RWPE1 (cell line): Measurements from ENCODE around the gene CAPN1.
"Not testable (repeated sequence)": the region's sequence is repeated elsewhere in the genome, so short reads cannot be mapped to it uniquely, and the experiment has no call there.

Source experiments
- CTCF ChIA-PET: fragments of 350-600 bp; sonication (Branson Sonifier 250); formaldehyde crosslinking; extraction: SDS; loops from one replicate; lab custom pipeline; 2021; lab: Yijun Ruan, JAX
- POLR2A ChIA-PET: fragments of 400-600 bp; formaldehyde crosslinking; extraction: SDS; loops from one replicate; lab custom pipeline; 2020; ENCODE audit warnings: antibody characterized with exemption; ENCODE audit not compliant: low non-redundant PET; lab: Yijun Ruan, JAX
- DNase-seq: peaks from one replicate; pipeline ENCODE4 v3.0.0; 2012; ENCODE audit warnings: low spot score
- H3K27ac ChIP-seq: fragments of 450-650 bp; 2 replicates; pipeline ENCODE4 v1.5.1; 2017
- CTCF ChIP-seq: fragments of 450-650 bp; conservative IDR thresholded peaks from 2 replicates; pipeline ENCODE4 v1.5.1; 2017; ENCODE audit warnings: low read depth, mild to moderate bottlenecking

The CAPN1 gene

DNA sequence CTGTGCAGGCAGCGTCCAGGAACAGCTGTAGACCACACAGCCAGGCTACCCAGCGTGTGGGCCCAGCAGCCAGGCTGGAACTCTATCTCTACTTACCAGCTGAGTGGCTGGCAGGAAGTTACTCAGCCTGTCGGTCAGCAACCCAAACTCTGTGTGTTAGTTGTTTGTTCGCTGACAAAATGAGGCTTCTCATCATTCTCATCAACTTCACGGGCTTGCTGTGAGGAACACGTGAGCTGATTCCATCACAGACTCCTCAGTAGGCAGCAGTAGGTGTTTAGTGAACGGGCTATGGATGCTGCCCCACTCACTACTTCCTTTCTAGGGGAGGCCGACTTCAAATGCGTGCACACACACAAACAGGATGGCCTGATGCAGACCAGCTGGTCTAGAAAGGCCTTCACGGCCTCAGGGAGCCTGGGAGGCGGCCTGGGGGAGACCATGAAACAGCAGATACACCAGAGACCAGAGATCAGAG, 12.5 kb upstream of the CAPN1 start:
- TF ChIP-seq CTCF = no peak
- DNase-seq = no peak
- peak overlapping the region; percentile 31 for H3K27ac ChIP-seq
- CTCF ChIA-PET = no interaction called here
- POLR2A ChIA-PET = interaction anchor here (0.5 kb wide), 1 partner anchor 22 kb away, joined by 4 read pairs; no protein-coding TSS in a partner anchor

GRCh38 chr11:65170058-65170534, 11.6 kb upstream of the CAPN1 start, which contains the start of gene SPDYC:
TSS of gene SPDYC (plus strand) at chr11:65170233. CDS start at chr11:65171358, 1,125 bp downstream.
- no peak for DNase-seq
- ChIA-PET CTCF (no interaction called here), POLR2A (no interaction called here)
- TF ChIP-seq CTCF = no peak
- peak within 1 kb of the TSS; percentile 31 for H3K27ac ChIP-seq

GRCh38 chr11:65172600-65172999, 9.1 kb upstream of the CAPN1 start:
- POLR2A ChIA-PET = no interaction called here
- DNase-seq = no peak
- H3K27ac ChIP-seq = no peak overlapping the region
- CTCF ChIA-PET = interaction anchor here (0.9 kb wide), 1 partner anchor 10 kb away, joined by 3 read pairs; no protein-coding TSS in a partner anchor
- no peak for TF ChIP-seq CTCF

DNA sequence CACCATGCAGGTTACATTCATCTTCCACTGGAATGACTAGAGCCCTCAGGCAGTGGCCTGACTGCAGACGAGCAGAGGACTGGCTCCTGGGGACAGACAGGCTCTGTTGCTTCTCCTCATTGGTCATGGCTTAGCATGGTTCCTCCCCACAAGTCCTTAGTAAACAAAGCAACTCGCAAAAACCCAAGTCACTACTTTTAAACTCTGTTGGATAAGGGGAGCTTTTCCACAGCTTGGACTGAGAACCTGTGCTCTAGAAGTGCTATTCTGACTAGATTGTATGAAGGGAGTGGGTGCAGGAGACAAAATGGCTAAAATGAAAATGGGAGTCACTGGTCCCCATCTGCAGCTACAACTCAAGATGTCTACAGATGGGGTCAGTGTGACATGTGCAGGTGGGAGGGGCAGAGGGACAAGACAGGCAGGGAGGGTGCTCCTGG, 7.1 kb upstream of the CAPN1 start:
- POLR2A ChIA-PET = interaction anchor here (1.2 kb wide), 1 partner anchor 40 kb away, joined by 3 read pairs; the partner anchor contains the start of gene SYVN1
- DNase-seq, H3K27ac ChIP-seq, CTCF ChIA-PET: not testable (repeated sequence)

GRCh38 chr11:65180877-65181568, 705 bp upstream of the CAPN1 start:
- peak overlapping the region; percentile 94 for H3K27ac ChIP-seq
- CTCF ChIA-PET = interaction anchor here (0.7 to 1.6 kb wide), 9 partner anchors 9 to 303 kb away, joined by 3 to 5 read pairs (median 3); partner anchors contain the start of genes ARL2 and SYVN1
- peak; percentile 75 for TF ChIP-seq CTCF
- POLR2A ChIA-PET = interaction anchor here (0.9 to 2.7 kb wide), 5 partner anchors 46 to 62 kb away, joined by 3 to 11 read pairs (median 5); partner anchors contain the start of genes FAU and MRPL49
- DNase-seq = peak; percentile 65

- POLR2A ChIA-PET = interaction anchor here (0.6 to 2.7 kb wide), 5 partner anchors 47 to 999 kb away, joined by 3 to 11 read pairs (median 6); partner anchors contain the start of genes FAU, MRPL49 and VPS51
- TF ChIP-seq CTCF = no peak
- CTCF ChIA-PET = interaction anchor here (0.5 to 1.5 kb wide), 7 partner anchors 9 to 186 kb away, joined by 3 to 6 read pairs (median 3); partner anchors contain the start of genes ARL2 and BATF2
- peak; percentile 48 for DNase-seq
- H3K27ac ChIP-seq = peak overlapping the region; percentile 94
Measured at GRCh38 chr11:65182258-65183170, 786 bp downstream of the CAPN1 start.
